ENCODE data around the gene MOB2.

- TF ChIP-seq POLR2AphosphoS5 (IDR thresholded peaks at IDR 0.05; ENCODE audit: insufficient read depth in 1 of 2, low read depth in 1 of 2) (no peak), CTCF (IDR thresholded peaks at IDR 0.05) (no peak)
Observed at GRCh38 chr11:1463056-1463455, 23.5 kb downstream of the MOB2 start.

Measured in vagina (tissue), 2 donors.